ENCODE measurements around the gene ACP7.

DNA sequence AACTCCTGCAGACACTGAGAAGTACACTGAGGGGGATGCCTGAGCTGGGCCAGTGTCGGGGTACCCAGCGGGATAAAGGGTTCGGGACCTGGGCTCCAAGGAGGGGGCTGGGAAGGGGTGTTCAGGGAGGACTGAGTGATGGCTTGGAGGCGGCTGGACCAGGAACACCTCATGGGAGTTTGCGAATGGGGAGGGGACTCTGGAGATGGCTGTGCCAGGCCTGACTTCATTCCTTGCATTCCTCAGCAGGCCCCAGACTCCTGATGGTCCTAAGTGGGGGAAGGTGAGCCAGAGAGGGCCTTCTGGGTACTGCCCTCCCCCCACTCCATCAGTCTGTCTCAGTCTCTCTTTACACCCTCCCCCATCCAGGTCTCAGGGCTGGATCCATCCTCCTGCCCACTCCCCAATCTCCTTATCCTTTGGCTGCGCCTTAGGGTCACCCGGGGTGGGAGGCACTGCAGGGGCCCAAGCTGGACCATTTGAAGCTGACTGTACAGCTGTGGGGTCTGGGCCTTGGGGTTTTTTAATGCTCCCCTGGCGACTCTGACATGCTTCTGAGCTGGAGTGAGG lies 55.2 kb downstream of the ACP7 start:
- no peak for TF ChIP-seq EZH2 (IDR thresholded peaks at IDR 0.05; ENCODE audit: borderline replicate concordance, low read depth, low read length, severe bottlenecking)
- TF ChIP-seq, protein P1, sequence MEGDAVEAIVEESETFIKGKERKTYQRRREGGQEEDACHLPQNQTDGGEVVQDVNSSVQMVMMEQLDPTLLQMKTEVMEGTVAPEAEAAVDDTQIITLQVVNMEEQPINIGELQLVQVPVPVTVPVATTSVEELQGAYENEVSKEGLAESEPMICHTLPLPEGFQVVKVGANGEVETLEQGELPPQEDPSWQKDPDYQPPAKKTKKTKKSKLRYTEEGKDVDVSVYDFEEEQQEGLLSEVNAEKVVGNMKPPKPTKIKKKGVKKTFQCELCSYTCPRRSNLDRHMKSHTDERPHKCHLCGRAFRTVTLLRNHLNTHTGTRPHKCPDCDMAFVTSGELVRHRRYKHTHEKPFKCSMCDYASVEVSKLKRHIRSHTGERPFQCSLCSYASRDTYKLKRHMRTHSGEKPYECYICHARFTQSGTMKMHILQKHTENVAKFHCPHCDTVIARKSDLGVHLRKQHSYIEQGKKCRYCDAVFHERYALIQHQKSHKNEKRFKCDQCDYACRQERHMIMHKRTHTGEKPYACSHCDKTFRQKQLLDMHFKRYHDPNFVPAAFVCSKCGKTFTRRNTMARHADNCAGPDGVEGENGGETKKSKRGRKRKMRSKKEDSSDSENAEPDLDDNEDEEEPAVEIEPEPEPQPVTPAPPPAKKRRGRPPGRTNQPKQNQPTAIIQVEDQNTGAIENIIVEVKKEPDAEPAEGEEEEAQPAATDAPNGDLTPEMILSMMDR (IDR thresholded peaks at IDR 0.05; ENCODE audit: borderline replicate concordance, extremely low read depth, low read length, poor library complexity, severe bottlenecking): no peak
